GM21447 (cell line): ENCODE results near the gene LCAT.

ENCODE experiments used
- ATAC-seq: cut with Tn5 transposase; IDR thresholded peaks from one replicate; pipeline ENCODE4 v1.9.1; 2021; ENCODE audit not compliant: unreplicated experiment

LCAT gene

GRCh38 chr16:67934306-67935100, 9.4 kb downstream of the LCAT start:
- no peak for ATAC-seq

GRCh38 chr16:67933805-67934204, 10.1 kb downstream of the LCAT start:
- no peak for ATAC-seq

- ATAC-seq, result no peak
Observed at GRCh38 chr16:67932462-67932840, 11.5 kb downstream of the LCAT start.

DNA sequence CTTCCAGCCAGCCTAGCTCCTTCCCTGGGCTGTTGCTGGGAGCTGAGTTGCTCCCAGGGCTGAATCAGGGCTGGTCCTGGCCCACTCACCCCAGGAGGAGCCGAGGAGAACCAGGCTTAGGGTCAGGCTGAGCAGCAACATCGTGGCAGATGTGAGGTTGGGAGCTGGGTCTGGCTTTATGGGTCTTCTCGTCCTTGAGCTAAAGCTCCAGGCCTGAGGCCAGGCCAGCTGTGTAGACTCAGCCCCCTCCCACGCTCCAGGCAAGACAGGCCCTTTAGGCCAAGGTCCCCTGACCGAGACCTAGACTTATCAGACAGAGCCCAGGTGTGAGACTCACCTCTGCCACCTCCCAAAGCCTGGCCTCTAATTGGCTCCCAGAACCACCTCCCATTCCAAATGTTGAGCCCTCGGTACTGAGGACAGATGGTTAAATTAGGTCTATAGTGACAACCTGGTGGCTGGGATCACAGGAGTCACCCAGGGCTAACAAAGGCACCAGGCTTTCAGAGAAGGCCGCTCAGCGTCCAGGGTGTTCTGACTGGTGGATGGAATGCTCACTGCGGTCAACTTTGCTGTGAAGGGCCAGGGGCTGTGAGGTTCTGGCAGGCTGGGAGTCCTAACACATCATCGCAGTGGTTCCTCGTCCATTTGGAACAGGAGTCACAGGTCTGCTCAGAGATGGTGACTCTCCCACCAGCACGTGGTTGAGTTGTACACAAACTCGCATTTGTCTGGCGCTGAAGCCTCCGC, 12.0 kb downstream of the LCAT start, which contains the start of gene CTRL:
Gene CTRL (minus strand): TSS at position 151 of the 750 bp plus-strand sequence. CDS start 10 bp downstream, at position 141.
- no peak for ATAC-seq

DNA sequence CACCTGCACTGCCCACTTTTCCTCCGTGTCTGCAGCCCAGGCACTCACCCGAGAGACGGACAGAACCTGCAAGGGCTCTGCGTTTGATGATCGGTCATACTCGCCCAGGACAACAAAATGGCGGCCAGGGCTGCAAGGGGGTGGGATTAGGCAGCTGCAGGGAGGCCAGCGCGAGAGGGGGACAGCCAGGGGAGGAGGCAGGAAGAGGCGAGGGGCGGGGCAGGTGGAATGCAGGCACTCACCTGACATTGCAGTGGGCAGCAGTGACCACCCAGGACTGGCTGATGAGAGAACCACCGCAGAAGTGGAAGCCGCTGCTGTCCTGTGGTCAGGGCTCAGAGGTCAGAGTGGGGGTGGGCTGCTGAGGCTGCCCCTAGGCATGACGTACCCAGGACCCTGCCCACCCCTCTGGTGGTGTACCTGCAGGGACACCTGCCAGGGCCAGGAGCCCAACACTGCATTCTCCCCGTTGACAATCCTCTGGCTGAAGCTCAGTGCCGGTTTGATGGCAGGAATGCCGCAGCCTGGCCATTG, 13.2 kb downstream of the LCAT start:
- ATAC-seq, result no peak

DNA sequence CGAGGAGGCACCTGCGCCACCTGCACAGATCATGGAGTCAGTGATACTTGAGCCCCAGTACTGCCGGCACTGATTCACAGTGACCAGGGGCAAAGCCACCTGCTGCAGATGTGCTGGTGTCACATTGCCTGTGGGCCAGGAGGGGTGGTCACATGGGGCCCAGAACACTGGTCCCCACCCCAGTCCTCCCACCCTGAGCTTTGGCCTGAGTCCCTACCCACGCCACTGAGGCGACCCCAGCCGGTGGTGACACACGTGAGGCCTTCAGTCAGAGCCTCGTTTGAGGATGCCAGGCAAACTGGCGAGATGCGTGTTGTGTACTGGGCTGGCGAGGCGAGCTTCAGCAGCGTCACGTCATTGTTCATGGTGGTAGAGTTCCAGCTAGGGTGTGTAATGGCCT, 13.7 kb downstream of the LCAT start:
- ATAC-seq, result no peak

DNA sequence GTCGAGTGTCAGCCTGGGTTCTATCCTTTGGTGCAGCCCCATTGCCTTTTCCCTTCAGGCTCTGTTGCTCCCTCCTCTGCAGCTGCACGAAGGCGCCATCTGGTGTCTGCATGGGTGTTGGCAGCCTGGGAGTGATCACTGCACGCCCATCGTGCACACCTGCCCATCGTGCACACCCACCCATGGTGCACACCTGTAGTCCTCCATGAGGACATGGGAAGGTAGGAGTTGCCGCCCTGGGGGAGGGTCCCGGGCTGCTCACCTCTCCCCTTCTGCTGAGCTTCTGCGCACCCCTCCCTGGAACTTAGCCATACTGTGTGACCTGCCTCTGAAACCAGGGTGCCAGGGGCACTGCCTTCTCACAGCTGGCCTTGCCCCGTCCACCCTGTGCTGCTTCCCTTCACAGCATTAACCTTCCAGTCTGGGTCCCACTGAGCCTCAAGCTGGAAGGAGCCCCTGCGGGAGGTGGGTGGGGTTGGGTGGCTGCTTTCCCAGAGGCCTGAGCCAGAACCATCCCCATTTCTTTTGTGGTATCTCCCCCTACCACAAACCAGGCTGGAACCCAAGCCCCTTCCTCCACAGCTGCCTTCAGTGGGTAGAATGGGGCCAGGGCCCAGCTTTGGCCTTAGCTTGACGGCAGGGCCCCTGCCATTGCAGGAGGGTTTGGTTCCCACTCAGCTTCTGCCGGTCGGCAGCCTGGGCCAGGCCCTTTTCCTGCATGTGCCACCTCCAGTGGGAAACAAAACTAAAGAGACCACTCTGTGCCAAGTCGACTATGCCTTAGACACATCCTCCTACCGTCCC, 15.2 kb downstream of the LCAT start:
- peak; percentile 51 for ATAC-seq

DNA sequence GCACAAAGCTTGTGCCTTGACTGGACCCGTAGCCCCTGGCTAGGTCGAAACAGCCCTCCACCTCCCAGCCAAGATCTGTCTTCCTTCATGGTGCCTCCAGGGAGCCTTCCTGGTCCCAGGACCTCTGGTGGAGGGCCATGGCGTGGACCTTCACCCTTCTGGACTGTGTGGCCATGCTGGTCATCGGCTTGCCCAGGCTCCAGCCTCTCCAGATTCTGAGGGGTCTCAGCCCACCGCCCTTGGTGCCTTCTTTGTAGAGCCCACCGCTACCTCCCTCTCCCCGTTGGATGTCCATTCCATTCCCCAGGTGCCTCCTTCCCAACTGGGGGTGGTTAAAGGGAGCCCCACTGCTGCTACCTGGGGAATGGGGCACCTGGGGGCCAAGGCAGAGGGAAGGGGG, 15.8 kb downstream of the LCAT start:
- ATAC-seq, result no peak

GRCh38 chr16:67927131-67927941, 16.6 kb downstream of the LCAT start:
- no peak for ATAC-seq

DNA sequence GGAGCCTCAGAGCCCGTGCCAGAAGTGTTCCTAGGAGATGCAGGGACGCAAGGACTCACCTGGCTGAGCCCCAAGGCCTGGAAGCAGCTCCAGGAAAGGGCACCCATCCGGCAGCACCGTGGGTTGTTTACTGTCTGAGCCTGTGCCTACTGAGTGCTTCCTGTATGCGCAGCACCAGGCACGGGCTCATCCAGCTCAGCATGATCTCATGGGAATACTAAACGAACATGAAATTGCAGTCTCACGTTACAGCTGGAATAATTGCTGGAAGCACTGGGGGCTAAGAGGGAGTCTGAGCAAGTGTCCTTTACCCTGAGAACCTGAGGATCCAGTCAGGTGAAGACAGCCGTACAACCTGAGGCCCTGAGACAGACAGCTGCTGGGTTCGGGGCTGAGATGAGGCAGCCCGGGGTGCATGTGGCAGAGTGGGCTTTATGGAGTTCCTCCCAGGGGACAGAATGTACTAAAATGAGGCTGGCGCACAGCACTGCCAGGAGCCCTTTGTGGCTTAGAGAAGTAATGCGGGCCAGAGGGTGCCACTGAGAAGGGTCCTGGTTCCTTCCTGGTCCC, 17.7 kb downstream of the LCAT start:
- ATAC-seq, result no peak

DNA sequence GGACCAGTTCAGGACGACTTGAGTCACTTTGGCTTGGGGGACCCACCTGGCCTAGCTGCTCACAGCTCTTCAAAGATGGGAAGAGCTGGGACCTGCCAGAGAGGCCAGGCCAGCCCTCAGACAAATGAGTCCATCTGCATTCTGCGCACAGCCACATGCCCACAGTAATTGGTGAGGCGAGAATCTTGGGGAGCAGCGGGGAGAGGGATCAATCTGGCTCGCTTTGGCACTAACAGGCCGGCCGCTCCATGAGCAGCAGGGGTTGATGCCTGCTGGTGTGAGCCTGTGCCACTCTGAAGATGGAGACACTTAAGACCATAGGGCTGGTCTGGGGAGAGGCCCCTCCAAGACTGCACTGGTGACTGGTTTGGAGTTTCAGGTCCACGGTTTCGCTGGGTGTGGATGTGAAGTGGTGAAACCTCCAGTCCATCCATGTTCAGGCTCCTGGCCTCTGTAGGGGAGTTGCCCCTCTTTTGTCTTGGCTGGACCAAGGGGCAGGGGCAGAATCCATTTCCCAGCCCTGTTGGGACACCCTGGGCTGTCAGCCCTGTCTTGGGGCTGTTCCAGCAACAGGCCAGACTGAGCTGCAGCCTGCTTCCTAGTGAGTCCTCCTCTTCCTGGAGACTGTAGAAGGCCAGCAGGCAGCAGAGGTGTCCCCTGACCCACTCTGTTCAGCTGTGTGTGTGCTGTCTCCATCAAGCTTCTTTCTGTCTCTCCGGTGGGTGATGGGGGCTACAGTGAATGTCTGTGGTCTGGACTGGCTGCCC, 19.6 kb downstream of the LCAT start:
- no peak for ATAC-seq

DNA sequence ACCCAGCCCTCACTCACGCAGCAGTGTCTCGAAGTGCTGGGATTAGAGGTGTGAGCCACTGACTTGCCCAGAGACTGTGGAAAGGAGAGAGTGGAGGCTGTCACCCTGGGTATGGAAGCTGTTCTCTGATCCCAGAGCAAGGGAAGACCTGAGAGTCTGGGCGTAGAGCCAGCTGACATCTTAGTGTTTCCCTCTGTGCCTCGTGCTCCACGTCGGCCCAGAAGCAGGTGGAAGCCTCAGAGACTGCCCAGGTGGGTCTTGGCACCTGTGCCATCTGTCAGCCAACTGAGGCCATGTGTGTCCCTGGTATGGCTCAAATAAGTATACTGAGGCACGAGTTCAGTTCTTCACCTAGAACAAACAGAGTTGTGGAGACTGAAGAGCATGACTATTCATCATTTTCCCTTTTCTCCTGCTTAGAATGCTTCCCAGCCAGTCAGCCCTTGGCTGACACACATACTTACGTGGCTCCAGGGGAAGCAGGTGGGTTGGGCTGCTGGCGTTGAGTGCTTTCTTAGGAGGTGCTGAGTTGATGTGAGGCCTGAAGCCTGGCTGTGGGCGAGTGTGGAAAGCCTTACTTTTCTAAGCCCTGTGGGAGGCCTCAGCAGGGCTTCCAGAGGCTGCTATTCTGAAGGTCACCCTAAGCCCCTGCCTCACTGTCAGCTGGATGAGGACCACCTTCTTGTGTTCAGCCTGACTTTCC, 20.4 kb downstream of the LCAT start:
- ATAC-seq, result no peak

DNA sequence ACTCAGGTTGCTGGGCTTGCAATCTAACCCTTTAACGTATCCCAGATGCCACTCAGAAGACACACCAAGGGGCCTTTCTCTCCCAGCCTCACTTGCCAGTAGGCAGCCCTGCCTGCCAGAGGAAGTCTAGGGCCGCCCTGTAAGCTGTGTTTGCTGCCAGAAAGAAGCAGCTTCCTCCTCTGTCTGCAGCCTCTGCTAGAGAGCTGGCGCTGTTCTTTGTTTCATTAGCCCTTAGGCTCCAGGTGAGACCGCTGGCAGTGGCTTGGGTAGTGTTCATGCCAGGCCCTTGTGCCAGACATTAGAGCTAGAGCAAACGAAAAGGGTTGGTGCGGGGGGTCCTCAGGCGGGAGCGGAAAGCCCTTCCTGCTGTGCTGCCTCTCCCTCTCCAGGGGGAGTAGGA, 21.2 kb downstream of the LCAT start:
- no peak for ATAC-seq

GRCh38 chr16:67922221-67922620, 21.7 kb downstream of the LCAT start:
- ATAC-seq, result no peak

GRCh38 chr16:67919622-67920221, 24.2 kb downstream of the LCAT start:
- ATAC-seq, result no peak

DNA sequence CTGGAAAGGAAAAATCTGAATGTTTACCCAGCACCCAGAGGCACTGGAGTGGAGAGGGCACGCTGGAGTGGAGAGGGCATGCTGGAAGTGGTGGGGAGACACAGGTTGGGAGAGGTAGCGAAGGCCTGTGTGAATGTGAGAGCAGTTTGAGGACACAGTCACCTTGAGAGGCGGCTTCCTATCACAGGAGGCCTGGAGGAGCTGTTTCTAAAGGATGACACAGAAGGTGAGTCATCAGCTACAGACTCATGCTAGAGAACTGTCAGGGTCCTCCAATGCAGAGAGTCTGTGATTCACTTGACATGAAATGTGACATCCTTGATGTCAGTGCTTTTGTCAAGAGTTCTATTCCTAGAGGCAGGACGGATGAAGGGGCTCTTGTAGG, 26.1 kb downstream of the LCAT start:
- no peak for ATAC-seq

DNA sequence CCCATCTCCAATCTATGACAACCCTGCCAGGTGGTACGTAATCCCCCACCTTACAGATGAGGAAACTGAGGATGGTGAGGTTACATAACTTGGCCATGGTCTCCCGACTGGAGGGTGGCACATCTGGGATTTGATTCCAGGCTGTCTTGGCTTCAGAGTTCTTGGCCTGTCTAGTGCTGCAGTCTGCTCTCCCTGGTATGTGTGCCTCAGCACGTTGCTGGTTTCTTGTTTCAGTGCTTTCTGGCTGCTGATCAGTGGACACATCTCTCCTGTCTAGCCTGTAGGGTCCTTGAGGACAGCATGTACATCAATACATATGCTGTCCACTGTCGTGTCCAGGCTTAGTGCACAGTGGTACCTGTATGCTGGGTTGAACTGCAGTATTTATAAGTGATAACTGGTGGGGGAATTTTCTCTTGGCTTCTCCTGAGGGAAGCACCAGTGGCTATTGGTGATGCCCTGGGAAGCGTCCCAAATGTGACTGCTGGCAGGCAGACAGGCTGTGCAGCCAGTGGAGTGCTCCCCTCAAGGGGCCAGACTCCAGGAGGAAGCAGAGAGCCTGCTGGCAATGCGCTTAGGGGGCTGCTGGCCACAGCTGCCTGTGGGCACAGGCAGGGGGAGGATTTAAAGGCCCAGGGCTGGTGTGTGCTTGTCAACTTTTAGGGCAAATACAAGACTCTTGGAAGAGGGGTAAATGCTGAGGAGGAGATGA, 26.6 kb downstream of the LCAT start:
- ATAC-seq, result no peak
